Measurements from ENCODE around the gene IGF2.

DNA sequence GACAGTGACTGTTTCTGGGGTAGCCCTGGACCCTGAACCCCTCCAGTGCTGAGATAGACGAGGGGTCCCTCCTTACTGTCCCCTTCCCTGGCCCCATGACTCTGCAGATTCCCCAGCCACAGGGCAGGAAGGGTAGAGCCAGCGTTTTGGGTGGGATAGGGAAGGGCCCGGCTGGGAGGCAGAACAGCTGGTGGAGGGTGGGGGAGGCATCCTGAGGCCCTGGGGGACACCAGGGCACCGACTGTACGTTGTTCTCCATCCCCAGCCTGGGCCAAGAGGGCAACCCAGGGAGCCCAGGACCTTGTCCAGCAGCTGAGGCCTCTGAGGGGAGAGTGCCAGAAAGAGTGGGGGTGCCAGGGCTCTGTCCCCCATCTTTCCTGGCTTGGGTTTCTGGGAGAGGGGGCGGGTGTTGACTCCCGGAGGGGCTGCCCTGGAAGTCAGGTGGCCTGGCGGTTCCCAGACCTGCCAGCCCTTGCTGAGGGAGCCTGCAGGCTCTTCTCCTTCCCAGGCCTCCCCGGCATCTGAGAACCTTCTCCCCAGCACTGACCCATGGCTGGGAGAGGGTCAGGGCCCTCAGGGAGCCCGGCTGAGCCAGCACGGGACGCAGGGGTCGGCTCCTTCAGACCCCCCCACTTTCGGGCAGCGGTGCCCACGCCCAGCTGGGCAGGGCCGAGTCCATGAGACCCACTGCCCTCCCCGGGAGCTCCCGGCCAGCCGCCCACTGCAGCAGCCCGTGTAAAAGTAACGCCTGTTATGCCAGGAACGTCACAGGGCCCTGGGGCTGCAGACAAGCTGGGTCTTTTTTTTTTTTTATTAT is 30.3 kb downstream of the IGF2 start:
- no peak for TF ChIP-seq POLR2AphosphoS5 (IDR thresholded peaks at IDR 0.05; ENCODE audit: borderline replicate concordance, low read depth, low read length)
- no peak for TF ChIP-seq EZH2 (IDR thresholded peaks at IDR 0.05)
- no peak for TF ChIP-seq FOXP2 (optimal IDR thresholded peaks at IDR 0.05; ENCODE audit: control extremely low read depth, extremely low read length, insufficient read depth)

Data from SK-N-MC (cell line).